ENCODE data around the gene LRMDA. TPM values are rescaled to one million over a fixed set of nuclear protein-coding genes. Genes with fewer than 3 reads are reported as not detected.

Gene LRMDA
- total and polyA plus RNA-seq, 2 donors from 2014 or later: 23.2 to 48.6 TPM

- Histone ChIP-seq H3K36me3 (ENCODE audit: control insufficient read depth in 2 of 3, insufficient read depth in 3 of 3, low read length in 3 of 3) (no peaks in the 10 kb centered on the region), H3K9me3 (ENCODE audit: control insufficient read depth in 2 of 3, insufficient read depth in 1 of 3, low read length in 3 of 3) (no peaks in the 10 kb centered on the region), H3K27ac (ENCODE audit: low read depth in 2 of 2, low read length in 2 of 2) (no peak overlapping the region), H3K4me1 (ENCODE audit: control insufficient read depth in 2 of 3, insufficient read depth in 2 of 3, low read depth in 1 of 3, low read length in 3 of 3) (no peaks in the 10 kb centered on the region), H3K9ac (ENCODE audit: low read length in 3 of 3) (no peak overlapping the region), H3K4me3 (ENCODE audit: low read length in 3 of 3) (no peak overlapping the region), H3K27me3 (ENCODE audit: control insufficient read depth, insufficient read depth, low read length) (no peaks in the 10 kb centered on the region)
- TF ChIP-seq CTCF (IDR thresholded peaks at IDR 0.05; ENCODE audit: borderline replicate concordance, extremely low read depth, insufficient read depth): no peak
- intact Hi-C loops (cut with DNase I): no loop called here
- FAIRE-seq (no peak), DNase-seq (no peak)
These were observed 387.1 kb downstream of the LRMDA start for GRCh38 chr10:75818552-75818951.

- Histone ChIP-seq H3K27ac (ENCODE audit: low read depth in 2 of 2, low read length in 2 of 2) (no peak overlapping the region), H3K4me3 (ENCODE audit: low read length in 3 of 3) (no peak overlapping the region), H3K4me1 (ENCODE audit: control insufficient read depth in 2 of 3, insufficient read depth in 2 of 3, low read depth in 1 of 3, low read length in 3 of 3) (peaks cover 0 to 14% (median 3%) of the 10 kb centered on the region in 3 donors), H3K9ac (ENCODE audit: low read length in 3 of 3) (no peak overlapping the region), H3K27me3 (ENCODE audit: control insufficient read depth, insufficient read depth, low read length) (no peaks in the 10 kb centered on the region), H3K9me3 (ENCODE audit: control insufficient read depth in 2 of 3, insufficient read depth in 1 of 3, low read length in 3 of 3) (no peaks in the 10 kb centered on the region), H3K36me3 (ENCODE audit: control insufficient read depth in 2 of 3, insufficient read depth in 3 of 3, low read length in 3 of 3) (no peaks in the 10 kb centered on the region)
- intact Hi-C loops (cut with DNase I): no loop called here
- TF ChIP-seq CTCF (IDR thresholded peaks at IDR 0.05; ENCODE audit: borderline replicate concordance, extremely low read depth, insufficient read depth): no peak
- DNase-seq (peak in 3 of 5 donors; percentile 22 to 82 (median 82)), FAIRE-seq (no peak)
These were observed 393.8 kb downstream of the LRMDA start for GRCh38 chr10:75825235-75825634.

GRCh38 chr10:75825661-75826060, 394.2 kb downstream of the LRMDA start:
- peak in 3 of 5 donors; percentile 52 to 68 (median 62) for DNase-seq
- no peak overlapping the region for H3K4me3 ChIP-seq (ENCODE audit: low read length in 3 of 3)
- intact Hi-C loops (cut with DNase I): no loop called here
- no peak for TF ChIP-seq CTCF (IDR thresholded peaks at IDR 0.05; ENCODE audit: borderline replicate concordance, extremely low read depth, insufficient read depth)
- H3K4me1 ChIP-seq (ENCODE audit: control insufficient read depth in 2 of 3, insufficient read depth in 2 of 3, low read depth in 1 of 3, low read length in 3 of 3): peaks cover 0 to 14% (median 3%) of the 10 kb centered on the region in 3 donors
- FAIRE-seq: no peak
- no peaks in the 10 kb centered on the region for H3K36me3 ChIP-seq (ENCODE audit: control insufficient read depth in 2 of 3, insufficient read depth in 3 of 3, low read length in 3 of 3)
- H3K27ac ChIP-seq (ENCODE audit: low read depth in 2 of 2, low read length in 2 of 2): no peak overlapping the region
- H3K9me3 ChIP-seq (ENCODE audit: control insufficient read depth in 2 of 3, insufficient read depth in 1 of 3, low read length in 3 of 3): no peaks in the 10 kb centered on the region
- no peak overlapping the region for H3K9ac ChIP-seq (ENCODE audit: low read length in 3 of 3)
- no peaks in the 10 kb centered on the region for H3K27me3 ChIP-seq (ENCODE audit: control insufficient read depth, insufficient read depth, low read length)

GRCh38 chr10:75826846-75827245, 395.4 kb downstream of the LRMDA start:
- H3K4me3 ChIP-seq (ENCODE audit: low read length in 3 of 3): no peak overlapping the region
- no peak for FAIRE-seq
- intact Hi-C loops (cut with DNase I): no loop called here
- H3K27ac ChIP-seq (ENCODE audit: low read depth in 2 of 2, low read length in 2 of 2): no peak overlapping the region
- no peaks in the 10 kb centered on the region for H3K27me3 ChIP-seq (ENCODE audit: control insufficient read depth, insufficient read depth, low read length)
- H3K9me3 ChIP-seq (ENCODE audit: control insufficient read depth in 2 of 3, insufficient read depth in 1 of 3, low read length in 3 of 3): no peaks in the 10 kb centered on the region
- H3K9ac ChIP-seq (ENCODE audit: low read length in 3 of 3): no peak overlapping the region
- TF ChIP-seq CTCF (IDR thresholded peaks at IDR 0.05; ENCODE audit: borderline replicate concordance, extremely low read depth, insufficient read depth): no peak
- DNase-seq: no peak
- no peaks in the 10 kb centered on the region for H3K36me3 ChIP-seq (ENCODE audit: control insufficient read depth in 2 of 3, insufficient read depth in 3 of 3, low read length in 3 of 3)
- H3K4me1 ChIP-seq (ENCODE audit: control insufficient read depth in 2 of 3, insufficient read depth in 2 of 3, low read depth in 1 of 3, low read length in 3 of 3): peaks cover 0 to 14% (median 3%) of the 10 kb centered on the region in 3 donors
